HG03354 (cell line): Measurements from ENCODE around the gene NLGN1.

Source experiments
- ATAC-seq: cut with Tn5 transposase; IDR thresholded peaks from one replicate; pipeline ENCODE4 v1.9.1; 2021; ENCODE audit warnings: mild to moderate bottlenecking; ENCODE audit not compliant: unreplicated experiment, poor library complexity, severe bottlenecking

Gene NLGN1

GRCh38 chr3:173870976-173871375 is 473.4 kb downstream of the NLGN1 start:
- ATAC-seq: no peak

- no peak for ATAC-seq
Measured at GRCh38 chr3:173875790-173876189, 478.2 kb downstream of the NLGN1 start.

DNA sequence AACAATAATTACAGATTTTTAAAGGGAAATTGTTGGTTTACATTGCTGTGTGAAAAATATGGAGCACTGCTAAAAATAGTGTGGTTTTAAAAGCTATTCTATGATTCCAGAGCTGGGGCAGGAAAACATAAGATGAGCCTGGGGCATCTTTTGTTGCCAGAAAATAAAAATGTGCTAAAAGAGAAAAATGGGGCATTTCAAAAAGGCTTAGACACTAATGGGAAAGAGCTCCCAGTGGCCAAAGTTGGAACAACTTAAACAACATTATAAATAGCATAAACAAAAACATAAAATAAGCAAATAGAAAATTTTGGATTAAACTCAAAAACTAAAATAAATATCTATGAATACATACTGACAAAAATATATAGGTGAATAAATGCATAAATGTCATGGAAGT is 478.9 kb downstream of the NLGN1 start:
- ATAC-seq: no peak

- ATAC-seq: no peak
Measured at GRCh38 chr3:173887888-173888287, 490.3 kb downstream of the NLGN1 start.

DNA sequence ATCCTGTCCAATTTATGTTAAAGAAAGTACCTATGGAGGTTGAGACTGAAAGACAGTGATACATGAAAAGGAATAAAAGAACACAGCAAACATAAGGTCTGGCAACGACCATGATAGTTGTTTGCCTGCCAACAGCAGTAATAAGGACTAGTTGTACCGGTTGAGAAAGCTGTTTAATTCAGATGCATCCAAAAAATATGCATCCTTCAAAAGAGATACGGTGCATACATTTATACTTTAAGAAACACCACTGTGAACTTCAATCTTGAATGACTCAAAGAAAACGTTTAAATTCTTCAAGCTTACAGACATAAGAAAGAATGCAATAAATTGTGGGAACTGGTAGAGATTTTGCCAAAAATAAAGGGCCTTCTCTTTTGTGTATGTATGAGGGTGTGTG is 492.1 kb downstream of the NLGN1 start:
- ATAC-seq: no peak

- ATAC-seq: no peak
Measured at GRCh38 chr3:173890091-173890490, 492.5 kb downstream of the NLGN1 start.

GRCh38 chr3:173891272-173892100 is 493.9 kb downstream of the NLGN1 start:
- ATAC-seq: no peak

GRCh38 chr3:173892547-173892946 is 495.0 kb downstream of the NLGN1 start:
- no peak for ATAC-seq

DNA sequence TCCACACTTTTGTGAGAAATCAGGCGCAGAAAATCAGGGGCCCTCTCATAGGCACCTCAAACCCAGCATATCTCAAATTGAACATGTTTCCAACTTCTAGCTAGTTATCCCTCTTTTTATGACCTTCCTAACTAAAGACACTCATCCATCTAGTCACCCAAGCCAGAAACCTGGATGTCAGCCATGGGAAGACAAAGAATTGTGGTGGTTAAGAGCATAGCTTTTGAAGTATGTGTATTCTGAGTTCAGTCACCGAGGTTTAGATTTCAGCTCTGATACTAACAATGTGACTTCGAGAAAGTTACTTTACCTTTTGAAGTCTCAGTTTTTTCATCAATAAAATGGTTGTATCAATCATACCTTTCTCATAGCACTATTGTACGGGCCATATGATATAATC is 495.5 kb downstream of the NLGN1 start:
- no peak for ATAC-seq

GRCh38 chr3:173893835-173894234 is 496.3 kb downstream of the NLGN1 start:
- ATAC-seq: no peak

DNA sequence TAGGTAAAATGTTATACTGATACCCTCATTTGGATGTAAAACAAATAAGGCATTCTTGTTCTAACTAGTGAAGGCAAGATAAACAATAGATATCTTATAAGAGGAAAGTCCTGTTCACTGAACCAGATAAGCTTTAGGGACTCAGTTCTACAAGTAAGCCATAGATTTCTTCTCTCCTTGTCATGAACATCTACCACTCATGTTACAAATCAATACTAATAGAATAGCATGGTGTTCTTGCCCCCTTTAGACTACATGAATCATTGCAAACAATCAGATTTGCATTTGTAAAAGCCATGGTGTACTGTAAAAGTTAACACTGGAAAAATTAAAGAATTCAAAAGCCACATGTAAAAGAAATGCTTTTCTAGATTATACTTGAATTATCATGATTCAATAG is 500.1 kb downstream of the NLGN1 start:
- no peak for ATAC-seq

GRCh38 chr3:173901649-173902048 is 504.1 kb downstream of the NLGN1 start:
- no peak for ATAC-seq

- ATAC-seq: no peak
Measured at GRCh38 chr3:173902401-173902800, 504.9 kb downstream of the NLGN1 start.

DNA sequence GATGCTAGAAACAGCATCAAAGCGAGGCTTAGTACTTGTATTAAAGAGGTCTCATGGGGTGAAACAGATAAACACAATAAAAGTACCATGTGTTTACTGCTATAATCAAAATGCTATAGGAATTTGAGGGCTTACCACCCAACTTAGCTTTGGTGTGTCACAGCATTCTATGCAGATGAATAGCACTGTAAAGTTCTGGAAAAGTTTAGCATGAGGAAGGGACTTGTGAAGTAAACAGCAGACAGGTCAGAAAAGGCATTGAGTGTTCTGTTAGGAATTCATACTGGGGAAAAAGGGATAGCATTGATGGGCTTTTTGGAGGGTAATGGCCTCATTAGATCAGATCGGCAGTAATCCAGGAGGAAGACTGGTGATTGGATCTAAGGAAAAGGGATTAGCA is 505.3 kb downstream of the NLGN1 start:
- no peak for ATAC-seq

GRCh38 chr3:173905381-173905780 is 507.8 kb downstream of the NLGN1 start:
- no peak for ATAC-seq

DNA sequence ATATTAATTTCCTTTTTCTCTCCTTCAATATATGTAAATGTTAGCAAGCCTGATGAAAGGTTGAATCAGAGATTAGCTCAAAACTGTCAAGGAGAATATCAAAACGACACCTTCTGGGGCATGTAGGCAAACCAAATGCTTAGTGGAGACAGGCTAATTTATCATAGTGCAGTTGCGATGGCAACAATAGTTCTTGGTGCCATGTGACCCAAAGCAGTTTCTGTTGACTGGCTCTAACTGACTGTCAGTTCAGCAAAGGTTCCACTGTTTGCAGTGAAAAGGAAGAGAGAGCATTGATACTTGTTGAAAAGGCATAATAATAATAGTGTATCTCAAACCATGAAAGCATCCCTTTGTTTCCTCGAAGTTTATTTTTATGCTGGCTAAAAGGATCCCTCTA is 513.9 kb downstream of the NLGN1 start:
- no peak for ATAC-seq

- ATAC-seq: no peak
Measured at GRCh38 chr3:173912126-173912525, 514.6 kb downstream of the NLGN1 start.

DNA sequence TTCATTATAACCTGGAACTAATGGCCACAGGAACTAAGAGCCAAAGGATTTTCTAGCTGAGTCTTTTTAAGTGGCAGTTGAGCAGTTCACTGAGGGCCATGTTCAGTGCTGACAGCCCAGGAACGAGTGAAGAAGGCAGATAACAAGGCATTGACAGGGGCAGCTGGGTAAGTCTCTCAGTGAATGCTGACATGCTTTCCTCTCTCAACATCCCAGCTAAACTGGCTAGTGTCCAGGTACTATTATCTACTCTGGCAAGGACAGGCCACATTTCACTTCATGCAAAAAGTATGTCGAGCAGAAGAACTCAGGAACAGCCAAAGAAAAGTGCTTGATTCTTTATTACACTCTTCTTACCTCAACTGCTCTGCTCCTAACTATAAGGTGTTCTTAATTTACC is 515.9 kb downstream of the NLGN1 start:
- no peak for ATAC-seq

DNA sequence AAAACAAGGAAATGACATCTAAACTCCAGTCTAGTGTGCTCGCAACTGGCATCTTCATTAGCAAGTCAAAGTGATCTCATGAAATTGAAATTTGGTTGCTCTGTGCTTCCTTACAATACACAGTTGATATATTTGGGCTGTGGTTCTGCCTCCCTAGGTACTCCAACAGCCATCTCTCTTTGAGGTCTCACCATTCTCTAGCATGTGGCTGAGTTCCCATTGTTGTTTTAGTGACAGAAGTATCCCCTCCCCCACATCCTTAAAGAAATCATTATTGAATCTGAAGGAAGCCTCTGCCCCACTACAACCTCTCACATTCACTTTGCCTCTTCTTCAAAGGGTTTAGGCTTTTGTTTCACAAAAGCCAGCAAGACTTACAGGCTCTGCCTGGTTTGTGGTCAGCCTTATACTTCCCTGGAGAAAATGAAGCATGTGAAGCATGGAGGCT is 516.5 kb downstream of the NLGN1 start:
- no peak for ATAC-seq

DNA sequence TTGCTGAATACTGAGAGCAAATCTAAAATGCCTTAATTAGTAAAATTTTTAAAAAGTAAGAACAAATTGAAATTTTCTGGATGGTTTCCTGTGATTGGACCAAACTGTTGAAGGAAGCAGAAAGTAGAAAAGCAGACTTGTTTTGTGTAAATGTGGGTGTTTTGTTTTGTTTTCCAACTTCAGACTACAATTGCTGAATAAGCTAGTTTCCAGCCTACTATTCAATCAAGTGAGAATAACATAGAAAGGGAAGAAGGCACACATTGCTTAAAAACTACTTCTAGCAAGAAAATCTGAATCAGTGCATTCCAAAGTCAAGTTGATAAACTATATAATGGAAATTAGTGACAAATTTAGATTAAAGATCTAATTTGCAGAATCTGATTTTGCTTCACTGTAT is 519.3 kb downstream of the NLGN1 start:
- no peak for ATAC-seq

GRCh38 chr3:173920386-173920785 is 522.8 kb downstream of the NLGN1 start:
- no peak for ATAC-seq

GRCh38 chr3:173921732-173922131 is 524.2 kb downstream of the NLGN1 start:
- no peak for ATAC-seq
